ENCODE results near the gene HMCN1. TPM values are rescaled to one million over a fixed set of nuclear protein-coding genes. Genes with fewer than 3 reads are reported as not detected.

The HMCN1 gene
- total and polyA plus RNA-seq, 2 experiments from 2014 or later: 1.6 to 8.7 TPM

GRCh38 chr1:186073697-186074096, 339.5 kb downstream of the HMCN1 start (continued):
- TF ChIP-seq NANOG (IDR thresholded peaks at IDR 0.05; ENCODE audit: borderline replicate concordance) (no peak), EZH2phosphoT487 (IDR thresholded peaks at IDR 0.05; ENCODE audit: unreplicated experiment) (no peak), REST (IDR thresholded peaks at IDR 0.05; ENCODE audit: unreplicated experiment) (no peak), STAT1 (IDR thresholded peaks at IDR 0.05; ENCODE audit: unreplicated experiment) (no peak)

- no peak overlapping the region for H3K4me3 ChIP-seq
- H3K79me2 ChIP-seq (replicated peaks; ENCODE audit: insufficient read depth): no peaks in the 10 kb centered on the region
- TF ChIP-seq ZNF114 (CRISPR knock-in tag; IDR thresholded peaks at IDR 0.05) (no peak), REST (IDR thresholded peaks at IDR 0.05; ENCODE audit: unreplicated experiment) (no peak), EZH2phosphoT487 (IDR thresholded peaks at IDR 0.05; ENCODE audit: unreplicated experiment) (no peak)
- Mint-ChIP-seq H3K4me1 (no peaks in the 10 kb centered on the region), H3K4me3 (no peak overlapping the region), H3K9me3 (no peaks in the 10 kb centered on the region), H3K27ac (no peak overlapping the region; the same call in 1 of the 2 replicates), H3K27me3 (ENCODE audit: insufficient read depth, low read depth, poor library complexity) (no peaks in the 10 kb centered on the region), H3K36me3 (ENCODE audit: low read depth) (no peaks in the 10 kb centered on the region)
- no peaks in the 10 kb centered on the region for H3F3A ChIP-seq (replicated peaks; ENCODE audit: low read depth)
- no peaks in the 10 kb centered on the region for H3K4me1 ChIP-seq (ENCODE audit: insufficient read depth)
- no peak overlapping the region for H3K4me2 ChIP-seq
- DNase-seq (ENCODE audit: low spot score) (no peak), ATAC-seq (no peak)
- no peaks in the 10 kb centered on the region for H4K20me1 ChIP-seq (replicated peaks; ENCODE audit: insufficient read depth)
- H3K9me2 ChIP-seq (ENCODE audit: insufficient read depth): no peaks in the 10 kb centered on the region
- H3K36me3 ChIP-seq (ENCODE audit: insufficient read depth): no peaks in the 10 kb centered on the region
- no peak overlapping the region; the same call in 1 of the 2 replicates for H3K27ac ChIP-seq (ENCODE audit: low read depth)
- no peak overlapping the region for H2AFZ ChIP-seq
- H3K27me3 ChIP-seq (ENCODE audit: insufficient read depth): no peaks in the 10 kb centered on the region
Observed at GRCh38 chr1:186076006-186076405, 341.8 kb downstream of the HMCN1 start.

GRCh38 chr1:186078245-186078644, 344.1 kb downstream of the HMCN1 start:
- H3K27ac Mint-ChIP-seq: no peak overlapping the region
- Histone ChIP-seq H3K4me3 (no peak overlapping the region), H3K27me3 (ENCODE audit: insufficient read depth) (no peaks in the 10 kb centered on the region), H3K9me2 (ENCODE audit: insufficient read depth) (no peaks in the 10 kb centered on the region), H3K4me2 (no peak overlapping the region), H4K20me1 (replicated peaks; ENCODE audit: insufficient read depth) (no peaks in the 10 kb centered on the region), H3K79me2 (replicated peaks; ENCODE audit: insufficient read depth) (no peaks in the 10 kb centered on the region), H3K27ac (ENCODE audit: low read depth) (no peak overlapping the region), H3K4me1 (ENCODE audit: insufficient read depth) (no peaks in the 10 kb centered on the region), H3K36me3 (ENCODE audit: insufficient read depth) (no peaks in the 10 kb centered on the region), H3F3A (replicated peaks; ENCODE audit: low read depth) (no peaks in the 10 kb centered on the region), H2AFZ (no peak overlapping the region)
- no peak for ATAC-seq
- no peaks in the 10 kb centered on the region for H3K9me3 Mint-ChIP-seq
- H3K36me3 Mint-ChIP-seq (ENCODE audit: low read depth): no peaks in the 10 kb centered on the region
- DNase-seq (ENCODE audit: low spot score): no peak
- no peak overlapping the region for H3K4me3 Mint-ChIP-seq
- no peaks in the 10 kb centered on the region for H3K27me3 Mint-ChIP-seq (ENCODE audit: insufficient read depth, low read depth, poor library complexity)
- no peaks in the 10 kb centered on the region for H3K4me1 Mint-ChIP-seq
- TF ChIP-seq EZH2 (IDR thresholded peaks at IDR 0.05; ENCODE audit: low read depth, unreplicated experiment): no peak
- TF ChIP-seq EZH2phosphoT487 (IDR thresholded peaks at IDR 0.05; ENCODE audit: unreplicated experiment): no peak
